ENCODE data around the gene STX8. TPM values are rescaled to one million over a fixed set of nuclear protein-coding genes. Genes with fewer than 3 reads are reported as not detected.
A peak's percentile ranks its signal among the peaks of the same experiment; 100 is the strongest.

STX8 gene
- total RNA-seq, 1 donor = 77.5 TPM

DNA sequence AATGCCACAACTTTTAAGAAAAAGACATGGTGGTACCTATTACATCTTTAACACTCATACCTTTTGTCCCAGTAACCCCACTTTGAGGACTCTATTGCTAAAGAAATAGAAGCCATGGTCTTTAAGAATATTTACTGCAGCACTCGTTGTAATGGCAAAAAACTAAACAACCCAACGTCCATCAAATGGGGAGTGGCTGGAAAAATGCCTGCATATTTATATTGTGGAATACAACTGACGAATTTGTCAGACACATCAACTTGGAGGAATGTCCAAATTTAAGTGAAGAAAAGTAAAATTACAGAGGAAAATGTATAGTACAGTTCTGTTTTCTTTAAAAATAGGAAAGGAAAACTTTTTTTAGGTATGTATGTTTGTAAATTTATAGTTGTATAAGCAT, 47.8 kb downstream of the STX8 start:
- H3K4me3 ChIP-seq (ENCODE audit: low read depth, low read length) = no peak overlapping the region
- no peak for DNase-seq (ENCODE audit: low read depth)
- TF ChIP-seq, protein P1, sequence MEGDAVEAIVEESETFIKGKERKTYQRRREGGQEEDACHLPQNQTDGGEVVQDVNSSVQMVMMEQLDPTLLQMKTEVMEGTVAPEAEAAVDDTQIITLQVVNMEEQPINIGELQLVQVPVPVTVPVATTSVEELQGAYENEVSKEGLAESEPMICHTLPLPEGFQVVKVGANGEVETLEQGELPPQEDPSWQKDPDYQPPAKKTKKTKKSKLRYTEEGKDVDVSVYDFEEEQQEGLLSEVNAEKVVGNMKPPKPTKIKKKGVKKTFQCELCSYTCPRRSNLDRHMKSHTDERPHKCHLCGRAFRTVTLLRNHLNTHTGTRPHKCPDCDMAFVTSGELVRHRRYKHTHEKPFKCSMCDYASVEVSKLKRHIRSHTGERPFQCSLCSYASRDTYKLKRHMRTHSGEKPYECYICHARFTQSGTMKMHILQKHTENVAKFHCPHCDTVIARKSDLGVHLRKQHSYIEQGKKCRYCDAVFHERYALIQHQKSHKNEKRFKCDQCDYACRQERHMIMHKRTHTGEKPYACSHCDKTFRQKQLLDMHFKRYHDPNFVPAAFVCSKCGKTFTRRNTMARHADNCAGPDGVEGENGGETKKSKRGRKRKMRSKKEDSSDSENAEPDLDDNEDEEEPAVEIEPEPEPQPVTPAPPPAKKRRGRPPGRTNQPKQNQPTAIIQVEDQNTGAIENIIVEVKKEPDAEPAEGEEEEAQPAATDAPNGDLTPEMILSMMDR (IDR thresholded peaks at IDR 0.05; ENCODE audit: insufficient read depth, low read length) = no peak

DNA sequence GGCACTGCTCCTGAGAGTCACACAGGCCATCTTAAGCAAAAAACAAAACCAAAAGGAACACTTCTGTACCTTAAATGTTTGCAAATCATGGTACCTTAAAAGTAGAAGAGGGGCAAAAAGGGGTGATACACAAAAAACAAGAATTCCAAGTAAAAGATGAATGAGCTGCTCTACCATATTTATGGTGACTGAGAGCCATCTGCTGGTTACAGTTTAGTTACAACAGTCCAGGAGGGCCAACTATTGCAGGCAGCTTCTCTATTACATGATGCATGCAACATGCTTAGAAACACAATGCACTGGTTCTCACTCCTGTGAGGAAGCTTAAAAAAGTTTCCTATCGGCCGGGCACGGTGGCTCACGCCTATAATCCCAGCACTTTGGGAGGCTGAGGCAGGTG, 53.5 kb downstream of the STX8 start:
- TF ChIP-seq, protein P1 (IDR thresholded peaks at IDR 0.05; ENCODE audit: insufficient read depth, low read length) = peak; percentile 62
- no peak overlapping the region for H3K4me3 ChIP-seq (ENCODE audit: low read depth, low read length)
- peak; percentile 77 for DNase-seq (ENCODE audit: low read depth)

DNA sequence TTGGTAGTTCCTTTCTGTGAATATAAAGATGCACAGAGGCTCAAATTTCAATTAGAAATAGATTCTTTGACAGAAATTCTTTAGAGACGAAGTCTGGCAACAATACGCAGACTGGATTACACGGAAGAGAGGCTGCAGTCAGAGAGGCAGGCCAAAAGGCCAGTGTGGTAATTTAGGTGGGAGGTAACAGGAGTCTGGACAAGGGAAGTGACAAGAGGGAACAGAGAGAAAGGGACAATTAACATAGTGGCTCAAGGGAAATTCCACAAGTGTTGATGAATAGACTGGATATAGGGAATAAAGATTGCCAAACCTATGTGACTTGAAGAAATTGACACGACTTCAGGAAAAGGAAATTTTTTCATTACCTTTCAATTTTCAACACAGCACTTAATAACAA, 54.6 kb downstream of the STX8 start:
- no peak for DNase-seq (ENCODE audit: low read depth)
- H3K4me3 ChIP-seq (ENCODE audit: low read depth, low read length) = no peak overlapping the region
- TF ChIP-seq, protein P1 (IDR thresholded peaks at IDR 0.05; ENCODE audit: insufficient read depth, low read length) = no peak

DNA sequence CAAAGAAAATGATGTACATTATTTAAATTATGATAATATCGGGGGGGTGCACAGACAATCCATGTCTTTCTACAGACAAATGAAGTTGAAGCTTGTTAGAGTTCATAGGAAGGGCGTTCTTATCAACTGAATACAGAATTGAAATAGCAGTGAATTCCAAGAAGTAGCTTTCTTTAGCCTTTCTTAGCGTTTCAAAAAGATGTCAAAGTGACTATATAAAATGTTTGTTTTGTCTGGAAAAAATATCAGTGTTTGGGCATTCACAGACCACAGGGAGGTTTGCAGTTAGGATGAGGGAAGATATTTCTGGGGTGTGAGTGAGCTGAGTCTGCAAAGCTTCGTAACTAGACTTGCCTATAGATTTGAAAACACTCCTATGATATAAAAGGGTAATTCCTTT, 55.0 kb downstream of the STX8 start:
- DNase-seq (ENCODE audit: low read depth) = no peak
- H3K4me3 ChIP-seq (ENCODE audit: low read depth, low read length) = no peak overlapping the region
- TF ChIP-seq, protein P1 (IDR thresholded peaks at IDR 0.05; ENCODE audit: insufficient read depth, low read length) = no peak

DNA sequence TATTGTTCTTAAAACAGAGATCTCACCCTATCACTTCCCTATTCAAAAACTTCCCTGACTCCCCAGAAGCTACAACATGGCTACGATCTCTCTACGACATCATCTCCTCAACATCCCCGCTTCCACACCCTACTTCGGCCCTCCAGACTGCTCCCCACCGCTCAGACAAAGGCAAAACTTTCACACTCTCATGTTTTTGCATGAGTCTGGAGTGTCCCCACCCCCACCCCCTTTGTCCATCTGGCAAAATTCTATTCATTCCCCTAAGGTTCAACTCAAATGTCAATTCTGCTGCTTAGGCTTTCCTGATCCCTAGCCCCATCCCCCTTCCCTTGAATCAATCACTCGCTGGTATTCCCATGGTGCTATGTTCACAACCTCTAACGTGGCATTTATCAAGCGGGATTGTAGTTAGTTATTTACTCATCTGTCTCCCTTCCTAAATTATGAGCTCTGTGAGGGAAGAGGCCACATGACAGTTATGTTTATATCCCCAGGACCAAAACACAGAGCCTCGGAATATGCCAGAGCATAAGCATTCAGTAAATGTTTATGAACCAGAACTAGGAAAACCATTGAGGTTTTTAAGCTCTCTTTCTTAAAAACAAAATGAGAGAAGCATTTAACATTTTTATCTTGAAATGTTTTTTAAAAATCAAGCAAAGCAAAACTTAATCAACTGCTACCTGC, 55.9 kb downstream of the STX8 start:
- no peak for DNase-seq (ENCODE audit: low read depth)
- TF ChIP-seq, protein P1 (IDR thresholded peaks at IDR 0.05; ENCODE audit: insufficient read depth, low read length) = no peak
- no peak overlapping the region for H3K4me3 ChIP-seq (ENCODE audit: low read depth, low read length)

DNA sequence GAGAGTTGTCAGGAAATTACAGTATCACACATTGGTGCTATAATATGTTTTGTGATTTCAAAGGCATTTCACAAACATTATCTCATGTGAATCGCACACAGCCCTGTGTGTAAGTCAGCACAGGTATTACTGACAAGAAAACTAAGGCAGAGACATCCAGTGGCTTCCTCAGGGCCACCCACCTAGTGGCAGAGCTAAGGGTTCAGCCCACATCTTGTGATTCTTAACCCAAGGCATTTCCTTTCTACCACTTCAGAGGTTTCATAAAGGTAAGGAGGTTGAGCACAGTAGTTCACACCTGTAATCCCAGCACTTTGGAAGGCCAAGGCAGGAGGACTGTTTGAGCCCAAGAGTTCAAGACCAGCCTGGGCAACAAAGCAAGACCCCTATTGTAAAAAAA, 58.2 kb downstream of the STX8 start:
- no peak for DNase-seq (ENCODE audit: low read depth)
- H3K4me3 ChIP-seq (ENCODE audit: low read depth, low read length) = no peak overlapping the region
- TF ChIP-seq, protein P1 (IDR thresholded peaks at IDR 0.05; ENCODE audit: insufficient read depth, low read length) = no peak

DNA sequence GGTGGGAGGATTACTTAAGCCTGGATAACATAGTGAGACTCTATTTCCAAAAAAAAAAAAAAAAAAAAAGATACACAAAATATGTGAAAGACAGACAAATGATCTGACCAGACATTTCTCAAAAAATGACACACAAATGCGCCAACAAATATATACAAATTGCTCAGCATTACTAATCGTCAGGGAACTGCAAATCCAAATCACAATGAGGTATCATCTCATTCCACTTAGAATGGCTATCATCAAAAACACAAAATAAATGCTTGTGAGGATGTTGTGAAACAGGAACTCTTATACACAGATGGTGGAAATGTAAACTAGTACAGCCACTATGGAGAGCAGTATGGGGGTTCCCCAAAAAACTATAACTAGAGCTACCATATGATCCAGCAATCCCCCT, 62.4 kb downstream of the STX8 start:
- no peak overlapping the region for H3K4me3 ChIP-seq (ENCODE audit: low read depth, low read length)
- DNase-seq (ENCODE audit: low read depth) = no peak
- TF ChIP-seq, protein P1 (IDR thresholded peaks at IDR 0.05; ENCODE audit: insufficient read depth, low read length) = no peak
